Measurements from ENCODE around the gene BSN.

Gene BSN

DNA sequence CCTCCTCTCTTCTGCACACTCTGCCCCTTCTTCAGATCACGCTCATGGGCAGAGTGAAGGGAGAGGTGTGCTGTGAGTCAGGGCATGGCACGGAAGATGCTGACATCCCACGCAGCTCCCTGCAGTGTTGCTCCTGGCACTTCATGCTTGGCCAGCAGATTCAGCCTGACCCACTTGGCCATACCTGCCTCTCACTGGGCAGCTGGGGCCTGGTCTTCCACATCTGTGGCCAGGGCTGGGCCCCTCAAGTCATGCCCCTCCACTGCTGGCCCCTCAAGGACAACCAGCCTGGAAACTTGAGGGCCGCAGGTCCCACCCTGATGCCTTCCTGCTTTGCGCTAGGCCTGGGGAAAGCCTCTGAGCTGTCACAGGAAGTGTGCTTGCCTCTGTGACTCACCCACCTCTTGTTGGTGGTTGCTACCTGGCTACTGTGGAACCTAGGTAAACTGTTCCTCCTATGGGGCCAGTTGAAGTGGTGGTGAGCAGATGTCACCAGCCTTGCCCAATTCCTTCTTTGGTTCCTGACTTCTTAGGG lies 48.7 kb downstream of the BSN start:
- no peak for DNase-seq

- no peak for DNase-seq
Observed at GRCh38 chr3:49606427-49606826, 52.1 kb downstream of the BSN start.

DNA sequence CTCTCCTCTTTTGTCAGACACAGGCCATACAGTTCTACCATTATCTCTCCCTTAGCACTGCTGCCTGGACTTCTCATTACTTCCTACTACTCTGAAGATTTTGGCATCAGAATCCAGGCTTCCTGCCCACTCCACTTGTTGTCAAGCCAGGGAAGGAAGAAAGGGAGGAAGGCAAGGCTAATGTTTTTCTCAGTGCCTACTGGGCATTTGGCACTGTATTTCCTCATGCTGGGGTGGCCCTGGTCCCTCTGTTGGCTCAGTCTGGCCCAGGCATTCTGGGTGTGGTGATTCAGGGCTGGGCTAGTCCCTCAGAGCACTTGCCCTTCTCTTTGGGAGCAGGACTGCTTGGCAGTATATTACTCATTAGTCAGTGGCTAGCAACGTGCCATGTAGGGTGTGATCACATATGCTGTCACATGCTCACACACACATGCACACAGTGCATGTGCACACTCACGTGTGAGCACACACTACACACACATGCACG lies 52.9 kb downstream of the BSN start:
- no peak for DNase-seq

- no peak for DNase-seq
Observed at GRCh38 chr3:49607796-49608195, 53.5 kb downstream of the BSN start.

- DNase-seq = no peak
Observed at GRCh38 chr3:49609314-49609713, 55.0 kb downstream of the BSN start.

GRCh38 chr3:49609815-49610214 lies 55.5 kb downstream of the BSN start:
- no peak for DNase-seq

DNA sequence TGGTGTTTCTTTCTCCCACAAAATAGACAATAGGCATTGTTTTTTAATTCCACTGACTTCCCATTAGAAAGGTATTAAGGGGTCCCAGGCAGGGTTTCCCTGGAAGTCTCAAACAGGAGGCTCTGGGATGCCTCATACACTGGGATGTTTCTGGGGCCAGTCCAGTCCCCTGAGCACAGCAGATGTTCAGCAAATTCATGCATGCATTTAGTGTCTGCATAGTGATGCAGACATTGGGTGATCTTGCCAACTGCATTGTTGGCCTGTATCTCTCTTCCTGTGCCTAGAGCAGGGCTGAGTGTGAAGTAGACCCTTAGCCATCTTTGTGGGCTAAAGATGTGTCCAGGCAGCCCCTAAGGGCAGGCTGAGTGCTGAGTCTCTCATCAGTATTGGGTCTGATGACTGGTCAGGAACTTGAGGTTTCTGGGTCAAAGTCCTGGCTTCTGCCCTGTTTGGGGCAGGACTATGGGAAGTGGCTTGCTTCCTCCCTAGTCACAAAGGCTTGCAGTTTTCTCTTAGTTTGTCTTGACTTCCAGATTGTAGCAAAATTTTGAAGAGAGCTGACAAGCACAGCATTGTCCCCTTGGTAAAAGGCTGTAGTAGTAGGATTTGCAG lies 56.5 kb downstream of the BSN start:
- no peak for DNase-seq

DNA sequence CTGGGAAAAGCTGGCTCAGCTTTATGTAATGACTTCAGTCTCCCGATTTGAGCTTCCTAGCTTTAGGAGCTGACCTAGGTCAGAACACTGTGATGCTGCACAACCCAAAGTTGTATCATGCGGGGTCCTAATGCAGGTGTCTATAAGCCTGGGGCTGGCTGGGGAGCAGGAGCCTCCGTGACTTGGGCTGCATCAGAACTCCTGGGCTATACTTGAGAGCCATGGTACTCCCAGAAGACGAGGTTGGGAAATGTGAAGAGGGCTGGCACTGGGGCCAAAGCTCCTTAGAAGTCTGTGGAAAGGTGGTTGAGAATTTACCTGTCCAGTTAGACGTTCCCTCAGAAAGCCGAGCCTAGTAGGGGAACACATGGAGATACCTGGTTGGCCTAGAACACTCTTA lies 57.0 kb downstream of the BSN start:
- DNase-seq = no peak

GRCh38 chr3:49611719-49612118 lies 57.4 kb downstream of the BSN start:
- DNase-seq = no peak

DNA sequence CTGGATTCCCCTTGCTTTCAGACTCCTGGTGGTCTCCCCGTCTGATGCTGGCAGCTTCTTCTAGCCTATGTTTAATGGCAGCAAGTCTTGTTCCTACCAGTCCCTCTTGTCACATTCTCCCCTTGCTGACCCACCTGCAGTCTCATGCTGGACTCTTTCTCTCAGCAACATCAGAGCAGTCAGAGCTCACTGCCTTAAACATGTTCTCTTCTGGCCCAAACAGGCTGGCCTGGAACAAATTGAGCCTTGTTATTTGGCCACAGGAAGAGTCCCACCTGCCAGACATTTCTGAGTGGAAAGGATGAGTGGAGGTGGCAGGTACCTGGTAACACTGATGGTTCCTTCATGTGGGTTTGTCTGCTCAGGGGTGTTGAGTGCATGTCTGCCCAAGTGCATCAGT lies 60.7 kb downstream of the BSN start:
- DNase-seq = no peak

GRCh38 chr3:49616061-49616460 lies 61.8 kb downstream of the BSN start:
- DNase-seq = no peak

- DNase-seq = no peak
Observed at GRCh38 chr3:49616491-49616941, 62.2 kb downstream of the BSN start.

- DNase-seq = no peak
Observed at GRCh38 chr3:49617390-49618013, 63.2 kb downstream of the BSN start.

DNA sequence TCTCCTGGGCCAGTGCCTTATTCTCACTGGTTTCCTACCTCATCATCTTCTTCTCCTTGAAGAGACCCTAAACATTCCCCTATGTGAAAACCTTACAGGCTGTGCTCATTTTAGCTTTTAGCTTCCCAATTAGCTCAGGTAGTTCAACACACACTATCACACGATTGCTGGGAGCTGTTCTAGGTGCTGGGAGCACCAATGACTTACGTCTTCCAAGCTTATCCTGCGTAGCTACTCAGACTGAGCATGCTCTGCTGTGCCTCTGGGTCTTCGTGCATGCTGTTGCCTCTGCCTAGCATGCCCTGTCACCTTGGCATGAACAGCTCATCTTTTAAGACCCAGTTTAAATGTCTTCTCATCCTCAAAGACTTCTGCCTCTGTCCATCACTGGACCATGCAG lies 64.1 kb downstream of the BSN start:
- no peak for DNase-seq

- no peak for DNase-seq
Observed at GRCh38 chr3:49619649-49620048, 65.4 kb downstream of the BSN start.

GRCh38 chr3:49620728-49621127 lies 66.5 kb downstream of the BSN start:
- DNase-seq = no peak

DNA sequence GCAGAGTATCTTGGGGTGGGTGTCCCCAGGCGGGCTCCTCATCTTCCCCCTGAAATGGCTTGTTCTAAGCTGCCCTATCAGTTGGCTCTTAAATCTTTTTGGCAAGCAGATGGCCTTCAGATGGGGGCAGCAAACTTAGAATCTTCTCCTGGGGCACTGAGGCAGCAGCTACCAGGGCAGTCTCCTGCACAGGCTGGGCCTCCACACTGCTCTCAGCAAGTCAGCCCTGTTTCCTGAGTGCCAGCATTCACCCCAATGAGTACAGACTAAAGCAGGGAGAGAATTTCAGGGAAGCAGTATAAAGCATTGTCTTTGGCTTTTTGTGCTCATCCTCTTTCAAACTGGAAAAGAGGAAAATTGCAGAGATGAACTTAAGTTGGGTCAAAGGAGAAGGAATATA lies 68.8 kb downstream of the BSN start:
- DNase-seq = no peak

DNA sequence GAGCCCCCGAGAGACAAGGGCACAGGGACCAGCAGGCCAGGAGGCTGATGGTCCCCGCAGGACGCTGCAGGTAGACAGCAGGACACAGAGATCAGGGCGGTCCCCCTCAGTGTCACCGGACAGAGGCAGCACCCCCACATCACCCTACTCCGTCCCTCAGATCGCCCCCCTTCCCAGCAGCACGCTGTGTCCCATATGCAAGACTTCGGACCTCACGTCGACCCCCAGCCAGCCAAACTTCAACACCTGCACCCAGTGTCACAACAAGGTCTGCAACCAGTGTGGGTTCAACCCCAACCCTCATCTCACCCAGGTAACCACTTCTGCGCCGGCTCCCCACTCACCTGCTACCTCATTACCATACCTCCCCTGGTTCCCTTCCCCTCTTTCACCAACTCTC lies 70.8 kb downstream of the BSN start:
- no peak for DNase-seq

DNA sequence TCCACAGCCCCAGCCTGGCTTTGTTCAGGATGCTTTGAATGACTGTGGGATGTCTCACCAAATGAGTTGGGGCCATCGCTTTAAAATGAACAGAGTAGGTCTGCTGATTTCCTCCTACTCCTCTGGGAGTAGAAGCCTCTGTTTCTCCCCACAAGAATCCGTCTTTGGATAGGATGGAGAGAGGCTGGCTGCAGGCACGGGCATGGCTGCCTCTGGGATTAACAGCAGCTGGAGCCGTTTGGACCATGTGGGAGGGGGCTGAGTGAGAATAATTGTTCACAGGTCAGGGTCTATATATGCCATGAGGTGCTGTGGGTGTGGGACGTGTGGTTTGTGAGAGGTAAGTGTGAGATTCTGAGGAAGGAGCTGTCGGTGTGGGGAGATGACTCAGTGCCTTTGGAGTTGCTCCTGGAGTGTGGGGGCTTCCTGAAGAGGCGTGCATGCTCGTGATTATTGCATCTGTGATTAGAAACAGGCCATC lies 71.9 kb downstream of the BSN start:
- no peak for DNase-seq

GRCh38 chr3:49626796-49627195 lies 72.5 kb downstream of the BSN start:
- no peak for DNase-seq

DNA sequence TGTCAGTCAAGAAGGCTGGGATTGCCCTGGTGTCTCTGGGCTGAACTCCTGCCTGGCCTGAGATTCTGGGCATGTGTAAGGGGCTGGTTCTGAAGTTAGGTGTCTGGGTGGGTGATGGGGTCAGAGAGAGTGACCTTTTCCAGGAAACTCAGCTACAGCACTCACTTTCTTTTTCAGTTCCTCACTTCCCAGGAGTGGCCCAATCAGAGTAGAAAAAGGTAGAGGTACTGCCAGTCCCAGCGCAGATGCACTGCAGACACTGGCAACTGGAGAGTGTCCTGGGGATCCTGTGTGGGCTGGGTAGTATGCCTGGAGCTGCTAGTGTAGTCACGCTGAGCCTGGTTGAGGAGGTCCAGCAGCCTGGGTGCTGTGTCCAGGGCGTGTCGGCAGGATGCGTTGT lies 73.4 kb downstream of the BSN start:
- no peak for DNase-seq

DNA sequence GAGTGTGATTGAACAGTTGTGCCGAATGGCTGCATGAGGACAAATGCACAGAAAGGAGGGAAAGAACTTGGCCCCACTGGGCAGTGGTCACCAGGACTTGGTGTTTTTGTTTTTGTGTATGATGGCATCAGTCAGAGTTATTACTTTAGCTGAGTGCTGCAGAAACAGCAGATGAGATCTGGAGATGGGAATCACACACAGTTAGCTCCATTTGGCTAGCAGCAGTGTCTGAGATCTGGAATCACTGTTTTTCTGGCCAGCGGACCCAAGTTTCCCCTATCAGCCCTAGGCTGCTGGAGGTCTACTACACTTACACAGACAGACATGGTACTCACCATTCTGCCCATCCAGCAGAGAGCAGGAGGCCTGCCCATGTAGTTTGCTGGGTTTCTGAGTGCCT lies 74.0 kb downstream of the BSN start:
- no peak for DNase-seq

GRCh38 chr3:49629451-49629850 lies 75.2 kb downstream of the BSN start:
- no peak for DNase-seq

GRCh38 chr3:49629866-49630265 lies 75.6 kb downstream of the BSN start:
- no peak for DNase-seq

DNA sequence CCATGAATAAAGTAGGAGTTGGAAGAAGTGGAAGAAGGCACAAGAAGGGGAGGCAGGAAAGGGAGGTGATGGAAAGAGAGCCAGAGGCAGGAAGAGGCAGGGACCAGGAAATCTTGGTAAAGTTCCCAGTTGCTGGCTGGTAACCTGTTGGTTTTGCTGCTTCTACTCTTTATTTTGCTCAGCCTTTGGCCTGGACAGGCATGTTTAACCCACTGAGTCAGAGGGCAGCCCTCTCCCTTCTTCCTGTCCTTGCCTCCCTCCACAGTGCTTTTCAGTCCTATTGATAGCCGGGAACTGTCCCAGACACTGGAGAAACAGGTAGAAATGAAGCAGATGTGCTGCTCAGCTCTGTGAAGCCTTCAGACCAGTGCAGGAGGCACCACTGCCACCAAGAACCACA lies 76.5 kb downstream of the BSN start:
- DNase-seq = no peak

Data from NCI-H510A (cell line).